Keratinocyte (primary cell): ENCODE results near the gene GRM7. TPM values are rescaled to one million over a fixed set of nuclear protein-coding genes. Genes with fewer than 3 reads are reported as not detected.

Experiments
- DNase-seq: peaks from one replicate; pipeline ENCODE4 v3.0.0-alpha.2; 2011; ENCODE audit warnings: low read depth, missing footprints, low spot score
- FAIRE-seq: peaks from 2 replicates; lab custom pipeline; 2011; peaks lifted over from hg19 to GRCh38; lab: Jason Lieb, UNC
- H2AFZ ChIP-seq: 2 replicates; pipeline ENCODE4 v1.6.0; 2012; ENCODE audit warnings: low read length, control low read depth, inconsistent platforms; ENCODE audit not compliant: control insufficient read depth
- H3K27ac ChIP-seq: 2 replicates; pipeline ENCODE4 v1.5.1; 2011; ENCODE audit warnings: low read length; ENCODE audit not compliant: control insufficient read depth, insufficient read depth
- H3K27me3 ChIP-seq: 3 replicates; pipeline ENCODE4 v1.6.0; 2011; ENCODE audit warnings: low read length; ENCODE audit not compliant: control insufficient read depth, insufficient read depth; ENCODE audit errors: extremely low read depth
- H3K36me3 ChIP-seq, 2 experiments: 2 replicates in 1 of 2; 3 replicates in 1 of 2; pipeline ENCODE4 v1.5.1; 2011; ENCODE audit warnings: low read length in 2 of 2, mild to moderate bottlenecking in 1 of 2; ENCODE audit not compliant: control insufficient read depth in 2 of 2, insufficient read depth in 2 of 2; ENCODE audit errors: extremely low read depth in 1 of 2
- H3K4me1 ChIP-seq: 3 replicates; pipeline ENCODE4 v1.5.1; 2011; ENCODE audit warnings: low read length; ENCODE audit not compliant: control insufficient read depth, insufficient read depth; ENCODE audit errors: extremely low read depth
- H3K4me2 ChIP-seq: 3 replicates; pipeline ENCODE4 v1.6.0; 2011; ENCODE audit warnings: low read depth, low read length; ENCODE audit not compliant: control insufficient read depth, insufficient read depth; ENCODE audit errors: extremely low read depth
- H3K4me3 ChIP-seq, 3 experiments: fragments of 200-600 bp in 1 of 3; sonication (generic) in 1 of 3; 2 replicates in 2 of 3; 3 replicates in 1 of 3; pipeline ENCODE4 v1.5.1; 2011 to 2016; ENCODE audit warnings: low read length in 3 of 3, mild to moderate bottlenecking in 3 of 3, control low read depth in 2 of 3, inconsistent platforms in 1 of 3, low read depth in 1 of 3, mixed read lengths in 1 of 3, mixed run types in 1 of 3, moderate library complexity in 1 of 3; ENCODE audit not compliant: control insufficient read depth in 2 of 3, insufficient read depth in 2 of 3; ENCODE audit errors: extremely low read depth in 1 of 3
- H3K79me2 ChIP-seq: 2 replicates; pipeline ENCODE4 v1.6.0; 2012; ENCODE audit warnings: low read length; ENCODE audit not compliant: control insufficient read depth, insufficient read depth
- H3K9ac ChIP-seq: 3 replicates; pipeline ENCODE4 v1.6.0; 2011; ENCODE audit warnings: low read length; ENCODE audit not compliant: control insufficient read depth, insufficient read depth; ENCODE audit errors: extremely low read depth
- H3K9me1 ChIP-seq: 3 replicates; pipeline ENCODE4 v1.6.0; 2011; ENCODE audit warnings: low read length; ENCODE audit not compliant: control insufficient read depth, insufficient read depth; ENCODE audit errors: extremely low read depth
- H3K9me3 ChIP-seq: 2 replicates; pipeline ENCODE4 v1.5.1; 2012; ENCODE audit warnings: low read depth, low read length; ENCODE audit not compliant: control insufficient read depth
- H4K20me1 ChIP-seq: 3 replicates; pipeline ENCODE4 v1.6.0; 2011; ENCODE audit warnings: low read length; ENCODE audit not compliant: control insufficient read depth, insufficient read depth; ENCODE audit errors: extremely low read depth
- CTCF ChIP-seq, 3 experiments: IDR thresholded peaks in 1 of 3; conservative IDR thresholded peaks in 1 of 3; optimal IDR thresholded peaks in 1 of 3; 2 replicates in 2 of 3; 3 replicates in 1 of 3; pipeline versions ENCODE3 to v1.5.1; 2011; ENCODE audit warnings: low read length in 3 of 3, mild to moderate bottlenecking in 3 of 3, moderate library complexity in 2 of 3, control low read depth in 1 of 3, inconsistent platforms in 1 of 3; ENCODE audit not compliant: insufficient read depth in 2 of 3; ENCODE audit errors: extremely low read depth in 1 of 3
- EZH2 ChIP-seq: IDR thresholded peaks from one replicate; pipeline ENCODE4 v1.6.1; 2012; ENCODE audit warnings: inconsistent platforms, mild to moderate bottlenecking, low read length, moderate library complexity
- dilution Hi-C: fragments of 300-500 bp; cut with MboI; formaldehyde crosslinking; loops from one replicate; pipeline ENCODE4 v1.7.0; 2020; ENCODE audit warnings: low sequenced_read_pairs; ENCODE audit not compliant: extremely low pct_ligation_motif_present
- polyA plus RNA-seq, 5 experiments: library from polyadenylated mRNA; depleted of rRNA in 3 of 5; stranded (reverse) in 3 of 5; stranded (forward) in 1 of 5; unstranded in 1 of 5; fragments of >200 nt; gene quantifications; 1 replicate in 1 of 5; 2 replicates in 3 of 5; 3 replicates in 1 of 5; pipeline versions ENCODE4 v1.2.1 to v1.2.3, GENCODE V29; 2011 to 2012; ENCODE audit warnings: missing spikeins in 2 of 5, low read depth in 1 of 5, low replicate concordance in 1 of 5

The GRM7 gene
- polyA plus RNA-seq, 1 donor (not counting 4 experiments of a cell fraction or from before 2014, with no cell fraction given), result not detected

- Histone ChIP-seq H3K36me3 (no peaks in the 10 kb centered on the region), H4K20me1 (no peaks in the 10 kb centered on the region), H3K4me2 (no peak overlapping the region), H2AFZ (no peak overlapping the region), H3K9me3 (no peaks in the 10 kb centered on the region), H3K9ac (no peak overlapping the region), H3K4me1 (no peaks in the 10 kb centered on the region), H3K27me3 (no peaks in the 10 kb centered on the region), H3K4me3 (no peak overlapping the region), H3K79me2 (no peaks in the 10 kb centered on the region), H3K27ac (no peak overlapping the region), H3K9me1 (no peaks in the 10 kb centered on the region)
- DNase-seq (no peak), FAIRE-seq (no peak)
- dilution Hi-C loops, result no loop called here
- TF ChIP-seq EZH2, result no peak
- TF ChIP-seq CTCF (optimal IDR thresholded peaks at IDR 0.05 in 1 of 3, IDR thresholded peaks at IDR 0.05 in 1 of 3, conservative IDR thresholded peaks at IDR 0.05 in 1 of 3; ENCODE audit: extremely low read depth in 1 of 3, insufficient read depth in 2 of 3, low read length in 3 of 3), result no peak
Measured at GRCh38 chr3:7074217-7074616, 213.3 kb downstream of the GRM7 start.

GRCh38 chr3:7075117-7075516 is 214.2 kb downstream of the GRM7 start:
- no peaks in the 10 kb centered on the region for H3K9me1 ChIP-seq
- H3K9me3 ChIP-seq, result no peaks in the 10 kb centered on the region
- no peak overlapping the region for H2AFZ ChIP-seq
- FAIRE-seq, result no peak
- H3K4me2 ChIP-seq, result no peak overlapping the region
- no peak overlapping the region for H3K9ac ChIP-seq
- no peak overlapping the region for H3K27ac ChIP-seq
- H3K27me3 ChIP-seq, result no peaks in the 10 kb centered on the region
- no peaks in the 10 kb centered on the region for H3K4me1 ChIP-seq
- no peak overlapping the region for H3K4me3 ChIP-seq
- dilution Hi-C loops, result no loop called here
- no peaks in the 10 kb centered on the region for H3K36me3 ChIP-seq
- DNase-seq, result no peak
- TF ChIP-seq EZH2 (no peak), CTCF (optimal IDR thresholded peaks at IDR 0.05 in 1 of 3, IDR thresholded peaks at IDR 0.05 in 1 of 3, conservative IDR thresholded peaks at IDR 0.05 in 1 of 3; ENCODE audit: extremely low read depth in 1 of 3, insufficient read depth in 2 of 3, low read length in 3 of 3) (no peak)
- no peaks in the 10 kb centered on the region for H3K79me2 ChIP-seq
- no peaks in the 10 kb centered on the region for H4K20me1 ChIP-seq
